HFFc6 (cell line): ENCODE results near the gene LUC7L3. TPM values are rescaled to one million over a fixed set of nuclear protein-coding genes. Genes with fewer than 3 reads are reported as not detected.

ENCODE experiments used
- DNase-seq: peaks from one replicate; pipeline ENCODE4 v3.0.0-alpha.2; 2018
- H3K27ac Mint-ChIP-seq: 2 replicates; pipeline ENCODE4 v1.8.0; 2020; ENCODE audit warnings: mild to moderate bottlenecking, mixed read lengths
- H3K27me3 Mint-ChIP-seq: 2 replicates; pipeline ENCODE4 v1.8.0; 2021; ENCODE audit warnings: mild to moderate bottlenecking, moderate library complexity, mixed read lengths; ENCODE audit not compliant: insufficient read depth
- H3K36me3 Mint-ChIP-seq: 2 replicates; pipeline ENCODE4 v1.8.0; 2021; ENCODE audit warnings: low read depth, mixed read lengths
- H3K4me1 Mint-ChIP-seq: 2 replicates; pipeline ENCODE4 v1.8.0; 2020; ENCODE audit warnings: low read depth, mixed read lengths
- H3K4me3 Mint-ChIP-seq: 2 replicates; pipeline ENCODE4 v1.8.0; 2020; ENCODE audit warnings: mild to moderate bottlenecking, moderate library complexity, mixed read lengths
- H3K9me3 Mint-ChIP-seq: 2 replicates; pipeline ENCODE4 v1.8.0; 2020; ENCODE audit warnings: mild to moderate bottlenecking, mixed read lengths
- total RNA-seq, 6 experiments: library from RNA; stranded (reverse); fragmentation: NEBNext Ultra II Directional; extraction: Animal tissue kit (Norgen Biotek cat#: 25700); gene quantifications; 2 replicates in 1 of 6; 3 replicates in 5 of 6; pipeline ENCODE4 v1.2.3, GENCODE V29; 2021
- TF ChIP-seq, protein P1 (sequence below): fragments of 200-600 bp; sonication (generic); IDR thresholded peaks from 2 replicates; pipeline ENCODE4 v1.5.0; 2021; ENCODE audit warnings: antibody characterized with exemption, mild to moderate bottlenecking

LUC7L3 gene
- total RNA-seq, 6 experiments from 2014 or later = 54.0 to 76.3 (median 59.1) TPM

DNA sequence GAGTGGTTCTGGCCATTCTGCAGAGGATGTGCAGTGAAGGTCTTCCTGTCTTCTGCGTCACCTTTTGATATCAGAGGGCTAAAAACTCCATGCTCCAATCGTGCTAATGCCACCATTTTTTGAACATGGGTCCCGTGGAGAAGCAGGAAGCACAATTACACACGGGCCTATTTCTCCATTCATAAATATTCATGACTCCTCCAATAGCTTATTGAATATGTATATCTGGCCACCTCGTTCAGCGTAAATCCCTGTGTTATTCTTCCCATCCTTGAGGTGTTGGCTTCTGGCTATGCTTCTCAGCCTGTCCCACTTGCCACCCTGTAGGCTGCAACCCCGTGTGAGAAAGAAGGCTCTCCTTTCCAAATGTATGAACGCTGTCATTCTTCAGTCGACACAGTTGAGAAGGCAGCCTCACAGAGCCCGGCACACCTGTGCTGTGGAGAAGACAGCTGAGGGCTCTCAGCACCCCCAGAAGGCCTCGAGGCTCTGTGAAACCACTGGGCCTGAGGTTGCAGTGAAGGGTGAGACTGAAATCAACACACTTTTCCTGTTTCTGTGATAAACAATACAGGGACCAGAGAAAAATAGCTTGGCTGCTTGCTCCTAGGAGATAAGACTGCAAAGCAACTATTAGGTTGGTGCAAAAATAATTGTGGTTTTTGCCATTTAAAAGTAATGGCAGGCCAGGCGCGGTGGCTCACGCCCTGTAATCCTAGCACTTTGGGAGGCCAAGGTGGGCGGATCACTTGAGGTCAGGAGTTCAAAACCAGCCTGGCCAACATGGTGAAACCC lies 52.8 kb downstream of the LUC7L3 start:
- no peaks in the 10 kb centered on the region for H3K9me3 Mint-ChIP-seq
- H3K27me3 Mint-ChIP-seq = peaks cover 9% of the 10 kb centered on the region
- no peak overlapping the region for H3K4me3 Mint-ChIP-seq
- TF ChIP-seq, protein P1, sequence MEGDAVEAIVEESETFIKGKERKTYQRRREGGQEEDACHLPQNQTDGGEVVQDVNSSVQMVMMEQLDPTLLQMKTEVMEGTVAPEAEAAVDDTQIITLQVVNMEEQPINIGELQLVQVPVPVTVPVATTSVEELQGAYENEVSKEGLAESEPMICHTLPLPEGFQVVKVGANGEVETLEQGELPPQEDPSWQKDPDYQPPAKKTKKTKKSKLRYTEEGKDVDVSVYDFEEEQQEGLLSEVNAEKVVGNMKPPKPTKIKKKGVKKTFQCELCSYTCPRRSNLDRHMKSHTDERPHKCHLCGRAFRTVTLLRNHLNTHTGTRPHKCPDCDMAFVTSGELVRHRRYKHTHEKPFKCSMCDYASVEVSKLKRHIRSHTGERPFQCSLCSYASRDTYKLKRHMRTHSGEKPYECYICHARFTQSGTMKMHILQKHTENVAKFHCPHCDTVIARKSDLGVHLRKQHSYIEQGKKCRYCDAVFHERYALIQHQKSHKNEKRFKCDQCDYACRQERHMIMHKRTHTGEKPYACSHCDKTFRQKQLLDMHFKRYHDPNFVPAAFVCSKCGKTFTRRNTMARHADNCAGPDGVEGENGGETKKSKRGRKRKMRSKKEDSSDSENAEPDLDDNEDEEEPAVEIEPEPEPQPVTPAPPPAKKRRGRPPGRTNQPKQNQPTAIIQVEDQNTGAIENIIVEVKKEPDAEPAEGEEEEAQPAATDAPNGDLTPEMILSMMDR = no peak
- no peaks in the 10 kb centered on the region for H3K4me1 Mint-ChIP-seq
- H3K27ac Mint-ChIP-seq = no peak overlapping the region
- no peaks in the 10 kb centered on the region for H3K36me3 Mint-ChIP-seq
- DNase-seq = no peak

DNA sequence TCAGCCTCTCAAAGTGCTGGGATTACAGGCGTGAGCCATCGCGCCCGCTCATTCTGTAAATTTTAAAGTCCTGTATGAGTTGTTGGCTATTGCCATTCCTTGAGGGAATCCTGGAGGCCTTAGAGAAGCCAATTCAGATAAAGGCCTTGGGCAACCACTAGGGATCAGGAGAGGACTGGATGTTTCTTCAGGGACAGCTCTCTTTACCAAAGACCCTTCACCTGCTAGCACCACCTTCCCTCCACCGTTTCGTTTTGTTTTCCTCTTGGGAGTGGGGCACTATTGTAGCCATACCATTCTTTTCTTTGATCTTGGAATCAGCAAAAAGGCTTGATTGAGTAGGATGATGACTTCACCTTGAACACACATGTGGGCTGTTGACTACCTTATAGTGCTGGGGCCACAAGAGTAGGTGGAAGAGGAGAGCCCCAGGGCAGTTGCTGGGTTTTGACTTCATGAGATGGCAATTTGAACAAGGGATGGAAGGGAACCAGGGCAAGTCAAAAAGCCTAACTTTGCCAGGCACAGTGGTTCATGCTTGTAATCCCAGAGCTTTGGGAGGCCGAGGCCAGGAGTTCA lies 54.9 kb downstream of the LUC7L3 start:
- no peak overlapping the region for H3K27ac Mint-ChIP-seq
- peaks cover 9% of the 10 kb centered on the region for H3K27me3 Mint-ChIP-seq
- no peaks in the 10 kb centered on the region for H3K36me3 Mint-ChIP-seq
- no peaks in the 10 kb centered on the region for H3K4me1 Mint-ChIP-seq
- no peak for DNase-seq
- H3K4me3 Mint-ChIP-seq = no peak overlapping the region
- H3K9me3 Mint-ChIP-seq = no peaks in the 10 kb centered on the region
- TF ChIP-seq, protein P1 = no peak

DNA sequence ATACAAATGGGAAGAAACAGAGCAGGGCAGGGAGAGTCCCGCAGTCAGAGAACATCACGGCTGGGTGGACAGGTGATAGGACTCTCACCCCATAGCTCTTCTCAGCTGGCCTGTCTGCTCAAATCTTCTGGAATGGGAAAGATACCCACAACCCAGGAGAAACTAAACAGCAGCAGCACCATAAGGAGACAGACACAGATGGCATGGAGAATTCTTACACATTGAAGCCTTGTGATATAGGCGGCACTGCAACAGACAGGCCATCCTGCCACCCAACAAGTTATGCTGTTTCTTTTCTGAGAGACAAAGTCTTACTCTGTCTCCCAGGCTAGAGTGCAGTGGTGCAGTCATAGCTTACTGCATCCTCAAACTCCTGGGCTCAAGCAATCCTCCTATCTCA lies 56.5 kb downstream of the LUC7L3 start:
- TF ChIP-seq, protein P1 = no peak
- no peak for DNase-seq
- H3K9me3 Mint-ChIP-seq = no peaks in the 10 kb centered on the region
- no peaks in the 10 kb centered on the region for H3K36me3 Mint-ChIP-seq
- H3K27ac Mint-ChIP-seq = no peak overlapping the region
- no peaks in the 10 kb centered on the region for H3K4me1 Mint-ChIP-seq
- H3K27me3 Mint-ChIP-seq = peaks cover 8% of the 10 kb centered on the region
- no peak overlapping the region for H3K4me3 Mint-ChIP-seq

DNA sequence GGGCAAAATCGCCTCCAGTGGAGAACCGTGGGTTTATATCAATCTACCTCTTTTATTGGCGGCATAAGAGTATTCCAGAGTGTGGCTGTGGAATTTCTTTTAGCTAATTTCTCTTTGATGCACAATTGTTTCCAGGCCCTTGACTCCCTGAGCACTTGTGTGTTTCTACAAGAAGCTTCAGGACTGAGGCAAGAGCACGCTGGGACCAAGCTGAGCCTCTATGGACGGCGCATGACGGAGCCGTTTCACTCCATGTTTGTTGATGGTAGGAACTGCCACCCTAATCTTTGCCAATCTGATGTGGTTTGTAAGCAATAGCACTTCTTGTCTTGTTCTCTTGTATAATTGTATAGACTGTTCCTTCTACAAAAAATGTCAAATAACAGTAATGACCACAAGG lies 59.1 kb downstream of the LUC7L3 start:
- Mint-ChIP-seq H3K4me1 (peaks cover 13% of the 10 kb centered on the region), H3K27ac (no peak overlapping the region), H3K27me3 (peaks cover 5% of the 10 kb centered on the region), H3K4me3 (no peak overlapping the region), H3K9me3 (no peaks in the 10 kb centered on the region), H3K36me3 (no peaks in the 10 kb centered on the region)
- TF ChIP-seq, protein P1 = no peak
- no peak for DNase-seq

DNA sequence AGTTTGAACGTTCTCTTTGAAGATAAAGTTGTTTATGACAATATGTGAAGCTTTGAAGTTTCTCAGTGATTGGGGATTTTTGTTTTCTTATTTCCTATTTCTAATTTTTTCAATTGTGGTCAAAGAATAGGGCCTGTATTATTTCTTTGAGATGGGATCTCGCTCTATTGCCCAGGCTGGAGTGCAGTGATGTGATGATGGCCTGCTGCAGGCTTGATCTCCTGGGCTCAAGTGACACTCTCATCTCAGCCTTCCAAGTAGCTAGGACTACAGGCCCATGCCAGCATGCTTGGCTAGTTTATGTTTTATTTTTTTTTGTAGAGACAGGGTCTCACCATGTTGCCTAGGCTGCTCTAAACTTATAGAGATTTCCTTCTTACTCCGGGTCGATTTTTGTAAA lies 59.6 kb downstream of the LUC7L3 start:
- no peak for DNase-seq
- H3K27me3 Mint-ChIP-seq = peaks cover 4% of the 10 kb centered on the region
- TF ChIP-seq, protein P1 = no peak
- H3K36me3 Mint-ChIP-seq = no peaks in the 10 kb centered on the region
- no peak overlapping the region for H3K4me3 Mint-ChIP-seq
- peaks cover 13% of the 10 kb centered on the region for H3K4me1 Mint-ChIP-seq
- H3K27ac Mint-ChIP-seq = no peak overlapping the region
- H3K9me3 Mint-ChIP-seq = no peaks in the 10 kb centered on the region
